ENCODE data around the gene AURKAIP1.

- TF ChIP-seq, protein P1, sequence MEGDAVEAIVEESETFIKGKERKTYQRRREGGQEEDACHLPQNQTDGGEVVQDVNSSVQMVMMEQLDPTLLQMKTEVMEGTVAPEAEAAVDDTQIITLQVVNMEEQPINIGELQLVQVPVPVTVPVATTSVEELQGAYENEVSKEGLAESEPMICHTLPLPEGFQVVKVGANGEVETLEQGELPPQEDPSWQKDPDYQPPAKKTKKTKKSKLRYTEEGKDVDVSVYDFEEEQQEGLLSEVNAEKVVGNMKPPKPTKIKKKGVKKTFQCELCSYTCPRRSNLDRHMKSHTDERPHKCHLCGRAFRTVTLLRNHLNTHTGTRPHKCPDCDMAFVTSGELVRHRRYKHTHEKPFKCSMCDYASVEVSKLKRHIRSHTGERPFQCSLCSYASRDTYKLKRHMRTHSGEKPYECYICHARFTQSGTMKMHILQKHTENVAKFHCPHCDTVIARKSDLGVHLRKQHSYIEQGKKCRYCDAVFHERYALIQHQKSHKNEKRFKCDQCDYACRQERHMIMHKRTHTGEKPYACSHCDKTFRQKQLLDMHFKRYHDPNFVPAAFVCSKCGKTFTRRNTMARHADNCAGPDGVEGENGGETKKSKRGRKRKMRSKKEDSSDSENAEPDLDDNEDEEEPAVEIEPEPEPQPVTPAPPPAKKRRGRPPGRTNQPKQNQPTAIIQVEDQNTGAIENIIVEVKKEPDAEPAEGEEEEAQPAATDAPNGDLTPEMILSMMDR (IDR thresholded peaks at IDR 0.05), result no peak
- TF ChIP-seq POLR2A (IDR thresholded peaks at IDR 0.05), result no peak
These were observed 32.4 kb downstream of the AURKAIP1 start for GRCh38 chr1:1342584-1343115.

Data from testis (tissue), 2 donors.